HG02970 (cell line): ENCODE data around the gene ZBTB40.

Experiments
- ATAC-seq: cut with Tn5 transposase; IDR thresholded peaks from one replicate; pipeline ENCODE4 v1.9.1; 2021; ENCODE audit warnings: mild to moderate bottlenecking, moderate library complexity, moderate number of reproducible peaks; ENCODE audit not compliant: unreplicated experiment, low FRiP score

Gene ZBTB40

DNA sequence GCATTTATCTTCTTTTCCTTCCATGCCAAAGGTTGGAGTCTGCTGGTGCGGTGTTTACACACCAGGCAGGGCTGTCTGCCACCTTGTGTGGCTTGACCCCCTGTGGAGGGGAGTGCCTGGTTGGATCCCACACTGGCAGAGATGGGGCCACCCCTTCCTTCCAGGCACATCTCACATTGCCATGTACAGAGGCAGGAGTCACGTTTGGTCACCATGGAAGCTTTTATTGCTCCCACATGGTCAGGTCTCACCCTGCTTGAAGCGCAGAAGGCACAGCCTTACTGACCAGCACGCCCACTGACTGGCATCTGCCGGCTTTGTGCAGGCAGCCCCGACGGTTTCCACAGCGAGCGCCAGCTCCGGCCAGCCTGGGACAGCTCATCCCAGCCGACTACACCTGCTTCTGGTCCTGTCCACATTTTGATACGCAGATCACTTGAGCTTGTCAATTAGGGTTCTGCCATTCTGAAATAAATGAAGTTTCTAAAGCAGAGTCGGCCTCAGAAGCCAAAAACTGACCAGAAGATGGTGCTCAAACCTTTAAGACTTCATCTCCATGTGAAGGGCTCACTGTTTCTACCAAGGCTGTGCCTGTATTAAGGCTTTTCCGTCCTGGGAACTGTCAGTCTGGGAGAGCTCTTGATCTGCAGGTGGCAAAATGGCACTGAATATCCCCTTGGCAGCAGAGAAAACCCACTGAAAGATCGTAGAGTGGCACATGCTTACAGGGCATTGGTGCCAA, 76.1 kb downstream of the ZBTB40 start:
- ATAC-seq = no peak

DNA sequence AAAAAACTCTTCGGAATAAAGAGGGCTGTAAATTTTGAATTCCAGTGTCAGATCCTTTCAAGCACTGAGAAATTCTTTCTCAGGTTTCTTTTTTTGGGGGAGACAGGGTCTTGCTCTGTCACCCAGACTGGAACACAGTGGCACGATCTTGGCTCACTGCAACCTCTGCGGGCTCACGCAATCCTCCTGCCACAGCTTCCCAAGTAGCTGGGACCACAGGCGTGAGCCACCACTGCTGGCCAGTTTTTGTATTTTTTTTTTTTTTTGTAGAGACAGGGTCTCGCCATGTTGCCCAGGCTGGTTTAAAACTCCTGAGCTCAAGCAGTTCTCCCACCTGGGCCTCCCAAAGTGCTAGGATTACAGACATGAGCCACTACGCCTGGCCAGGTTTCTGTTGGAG, 76.8 kb downstream of the ZBTB40 start:
- no peak for ATAC-seq

DNA sequence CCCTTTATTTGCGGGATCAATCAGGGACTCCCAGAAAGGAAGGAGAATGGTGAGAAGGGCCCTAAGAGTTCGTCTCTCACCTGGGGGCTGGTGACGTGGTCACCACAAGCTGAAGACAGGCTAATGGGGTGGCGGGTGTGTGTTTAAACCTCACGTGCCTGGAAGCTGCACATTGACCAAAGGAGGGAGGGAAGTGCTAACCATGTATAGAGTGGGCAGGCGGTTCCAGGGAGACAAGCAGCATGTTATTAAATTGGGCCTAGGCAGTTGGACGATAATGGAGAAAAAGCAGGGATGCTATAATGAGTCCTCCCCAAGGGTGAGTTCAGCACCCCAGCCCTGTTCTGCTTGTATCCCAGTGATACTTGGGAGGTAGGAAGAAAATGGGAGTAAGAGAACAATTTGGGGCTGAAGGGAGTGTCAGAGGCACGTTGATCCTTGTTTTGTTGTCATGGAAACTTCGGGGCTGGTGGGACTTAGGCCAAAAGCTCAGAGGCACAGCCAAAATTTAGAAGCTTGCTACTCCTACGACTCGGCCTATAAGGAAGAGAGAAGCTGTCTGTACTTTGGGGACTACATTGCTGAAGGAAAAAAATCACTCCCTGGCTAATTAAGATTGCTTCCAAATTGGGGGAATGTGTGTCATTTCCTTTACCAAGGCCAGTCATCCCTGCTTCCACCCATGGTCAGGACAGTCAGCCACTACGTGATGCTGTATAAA, 78.4 kb downstream of the ZBTB40 start:
- ATAC-seq = no peak

DNA sequence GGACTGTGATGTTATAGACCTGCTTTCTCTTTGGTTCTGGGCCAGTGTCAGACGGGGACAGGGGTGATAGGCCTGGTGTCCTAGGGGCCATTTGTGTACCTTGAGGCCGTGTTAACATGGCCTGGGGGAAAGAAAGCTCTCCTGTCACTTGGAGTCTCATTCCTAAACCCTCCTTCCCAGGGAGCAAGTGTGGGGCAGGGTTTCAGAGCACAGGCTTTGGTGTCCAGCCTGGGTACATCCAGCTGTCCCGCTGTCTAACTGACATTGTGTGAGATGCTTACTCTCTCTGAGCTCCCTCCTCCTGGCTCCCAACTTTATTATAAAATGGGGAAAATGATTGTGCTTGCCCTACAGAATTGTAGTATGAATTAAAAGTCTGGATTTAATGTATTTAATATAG, 79.1 kb downstream of the ZBTB40 start:
- ATAC-seq = no peak

DNA sequence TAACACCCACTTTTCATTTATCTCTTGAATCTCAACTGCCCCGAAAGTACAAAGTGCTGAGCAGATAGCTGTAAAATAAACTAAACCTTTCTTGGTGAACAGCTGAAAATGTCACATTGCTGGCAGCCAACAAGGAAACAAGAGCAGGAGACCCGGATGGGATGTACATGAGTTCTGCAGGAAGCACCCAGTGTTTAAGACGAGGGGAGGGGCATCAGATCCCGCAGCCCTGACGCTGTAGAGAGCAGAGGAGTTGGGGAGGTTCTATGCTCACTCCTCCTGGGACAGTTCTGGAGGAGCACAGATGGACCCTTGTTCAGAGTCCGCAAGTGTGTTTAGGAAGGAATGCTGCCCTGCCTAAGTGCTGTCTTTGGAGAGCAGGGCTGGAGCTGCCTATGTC, 79.6 kb downstream of the ZBTB40 start:
- no peak for ATAC-seq

DNA sequence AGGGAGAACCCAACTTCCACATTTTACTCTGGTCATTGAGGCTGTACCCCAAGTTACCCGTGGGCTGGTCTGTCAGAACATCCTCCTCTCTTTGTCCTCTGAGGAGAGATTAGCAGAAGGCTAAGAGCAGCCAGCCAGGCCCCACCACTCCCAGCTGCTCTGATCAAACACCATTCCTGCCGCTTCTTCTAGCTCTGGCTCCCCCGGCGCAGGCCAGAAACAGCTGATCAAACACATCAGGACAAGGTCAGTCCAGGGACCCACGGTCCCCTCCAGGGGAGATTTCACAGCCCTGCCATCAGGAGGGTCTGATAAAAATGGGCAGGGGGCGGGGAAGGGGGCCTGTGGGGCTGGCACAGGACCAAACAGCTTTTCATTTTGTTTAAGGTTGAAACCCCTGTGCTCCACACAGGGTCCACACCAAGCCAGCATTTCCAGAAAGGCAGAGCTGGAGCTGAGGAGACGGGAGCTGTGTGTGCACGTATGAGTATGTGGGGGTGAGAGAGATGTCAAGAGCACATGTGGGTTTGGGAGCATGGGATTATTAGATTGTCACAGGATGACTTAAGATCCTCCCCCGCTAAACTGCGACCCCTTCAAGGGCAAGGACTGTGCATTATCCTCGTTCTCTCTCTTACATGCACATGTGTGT, 81.7 kb downstream of the ZBTB40 start:
- ATAC-seq = no peak

DNA sequence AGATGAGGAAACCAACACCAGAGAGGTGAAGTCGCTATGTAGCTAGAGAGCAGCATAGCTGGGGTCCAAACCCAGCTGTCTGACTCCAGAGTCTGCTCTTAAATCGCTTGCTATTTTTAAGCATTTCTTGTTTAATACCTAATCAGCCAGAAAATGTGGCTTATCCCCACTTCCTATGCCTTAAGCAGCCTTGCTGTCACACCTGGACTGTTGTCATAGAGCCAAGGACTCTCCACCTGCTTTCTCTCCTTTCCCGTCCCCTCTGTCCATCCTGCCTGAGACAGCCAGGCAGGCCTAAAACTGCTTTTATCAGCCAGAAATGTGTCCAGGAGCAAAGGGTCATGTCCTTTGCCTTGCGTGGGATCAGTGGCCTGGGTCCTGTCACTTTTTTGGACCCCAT, 83.3 kb downstream of the ZBTB40 start:
- ATAC-seq = no peak

DNA sequence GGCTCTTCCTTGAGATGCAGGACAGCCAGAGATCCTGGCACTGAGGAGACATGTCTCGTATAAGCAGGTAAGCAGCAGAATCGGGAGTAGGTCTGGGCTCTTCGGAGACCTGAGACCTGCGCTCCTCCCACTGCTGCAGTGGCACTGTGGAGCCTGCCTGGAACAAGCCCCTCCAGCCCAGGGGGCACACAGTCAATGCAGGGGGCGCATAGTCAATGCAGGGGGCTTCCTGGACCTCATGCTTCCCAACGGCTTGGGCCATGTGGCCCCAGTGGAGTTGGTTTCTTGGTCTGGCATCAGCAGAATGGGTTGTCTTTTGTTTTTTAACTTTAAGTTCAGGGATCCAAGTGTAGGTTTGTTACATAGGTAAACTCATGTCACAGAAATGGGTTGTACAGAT, 83.7 kb downstream of the ZBTB40 start:
- no peak for ATAC-seq

DNA sequence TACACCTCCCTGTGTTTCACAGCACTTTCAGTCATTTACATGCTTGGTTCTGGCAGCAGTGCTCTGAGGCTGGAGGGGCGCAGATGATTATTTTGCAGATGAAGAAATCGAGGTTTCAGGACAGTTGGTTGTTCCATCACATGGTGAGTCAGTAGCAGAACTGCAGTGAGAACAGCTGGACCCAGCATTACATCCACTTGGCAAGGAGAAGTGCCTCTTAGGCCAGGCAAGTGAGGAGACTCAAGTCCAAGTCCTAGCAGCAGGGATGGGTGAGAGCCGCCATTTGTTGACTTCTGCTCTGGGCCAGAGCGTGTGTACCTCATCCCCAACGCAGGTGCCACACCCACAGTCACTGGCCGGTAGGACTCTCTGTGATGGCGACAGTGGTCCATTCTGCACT, 84.9 kb downstream of the ZBTB40 start:
- no peak for ATAC-seq

DNA sequence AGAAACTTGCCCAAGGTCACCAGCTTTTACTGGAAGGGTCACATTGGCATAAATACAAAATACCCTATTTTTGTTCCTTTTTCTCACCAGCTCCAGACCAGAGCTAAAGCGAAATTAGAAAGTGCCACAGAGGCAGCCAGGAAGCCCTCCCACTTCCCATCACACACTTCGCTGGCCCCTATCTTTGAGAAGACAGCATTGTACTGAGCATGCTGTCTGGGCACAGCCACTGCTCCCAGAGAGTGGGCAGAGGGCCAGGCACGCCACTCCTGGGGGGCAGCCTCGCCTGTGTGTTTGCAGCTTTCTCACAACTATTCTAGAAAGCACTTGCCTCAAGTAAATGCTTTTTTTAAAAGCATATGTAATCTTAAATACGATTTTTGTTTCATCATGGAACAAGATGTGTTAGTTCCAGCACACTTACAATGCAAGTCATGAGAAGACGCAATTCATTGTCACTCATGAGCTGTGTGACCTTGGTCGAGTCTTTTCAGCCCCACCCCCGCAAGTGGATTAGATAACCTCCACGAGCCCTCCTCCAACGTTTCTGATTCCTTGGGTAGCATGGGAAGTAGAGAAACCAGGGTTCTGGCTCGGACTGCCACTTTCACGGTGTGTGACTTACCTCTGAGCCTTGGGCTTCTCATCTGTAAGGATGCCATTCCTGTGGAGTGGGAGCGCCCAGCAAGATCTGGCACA, 85.9 kb downstream of the ZBTB40 start:
- no peak for ATAC-seq

DNA sequence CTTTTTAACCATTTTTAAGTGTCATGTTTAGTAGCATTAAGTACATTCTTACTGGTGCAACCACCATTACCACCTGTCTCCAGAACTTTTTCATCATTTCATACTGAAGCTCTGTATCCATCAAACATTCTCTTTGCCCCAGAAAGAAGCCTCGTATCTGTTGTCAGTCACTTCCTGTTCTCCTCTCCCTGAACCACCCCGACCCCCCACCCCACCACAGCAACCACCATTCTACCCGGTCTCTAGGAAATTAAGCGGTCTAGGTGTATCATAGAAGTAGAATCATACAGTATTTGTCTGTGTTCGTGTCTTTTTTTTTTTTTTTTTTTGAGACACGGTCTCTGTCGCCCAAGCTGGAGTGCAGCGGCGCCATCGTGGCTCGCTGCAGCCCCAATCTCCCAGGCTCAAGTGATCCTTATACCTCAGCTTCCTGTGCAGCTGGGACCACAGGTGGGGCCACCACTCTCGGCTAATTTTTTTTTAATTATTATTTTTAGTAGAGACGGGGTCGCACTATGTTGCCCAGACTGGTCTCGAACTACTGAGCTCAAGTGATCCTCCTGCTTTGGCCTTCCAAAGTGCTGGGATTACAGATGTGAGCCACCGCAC, 88.0 kb downstream of the ZBTB40 start:
- no peak for ATAC-seq

DNA sequence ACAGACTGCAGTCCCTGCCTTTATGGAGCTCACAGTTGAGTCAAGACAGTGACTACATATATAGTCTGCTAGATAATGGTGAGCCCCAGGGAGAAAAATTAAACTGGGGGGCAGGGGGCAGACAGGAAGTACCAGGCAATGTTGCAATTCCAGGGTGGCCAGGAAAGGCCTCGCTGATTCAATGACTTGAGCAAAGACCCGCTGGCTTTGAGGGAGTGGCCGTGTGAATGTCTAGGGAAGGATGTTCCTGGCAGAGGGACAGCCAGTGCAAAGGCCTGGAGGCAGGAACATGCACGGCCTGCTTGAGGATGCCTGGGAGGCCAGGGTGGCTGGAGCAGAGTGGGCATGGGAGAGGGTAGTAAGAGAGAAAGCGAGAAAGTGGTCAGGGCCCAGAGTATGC, 88.7 kb downstream of the ZBTB40 start:
- no peak for ATAC-seq

DNA sequence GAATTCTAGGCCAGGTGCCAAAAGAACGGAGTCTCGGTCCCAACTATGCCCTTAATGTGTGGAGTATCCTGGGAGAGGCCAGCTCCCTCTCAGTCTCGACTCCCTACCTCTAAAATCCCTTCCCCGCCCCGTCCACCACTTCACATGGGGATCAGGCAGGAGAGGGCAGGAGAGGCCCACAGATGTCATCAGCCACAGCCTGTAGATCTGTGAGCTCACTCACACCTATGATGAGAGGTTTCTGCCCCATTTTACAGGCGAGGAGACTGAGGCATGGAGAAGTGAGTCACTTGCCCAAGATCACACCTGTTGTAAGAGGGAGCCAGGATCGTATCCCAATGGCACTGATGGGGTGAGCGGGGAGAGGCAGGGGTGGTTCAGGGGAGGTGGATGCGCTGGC, 91.2 kb downstream of the ZBTB40 start:
- ATAC-seq = no peak

DNA sequence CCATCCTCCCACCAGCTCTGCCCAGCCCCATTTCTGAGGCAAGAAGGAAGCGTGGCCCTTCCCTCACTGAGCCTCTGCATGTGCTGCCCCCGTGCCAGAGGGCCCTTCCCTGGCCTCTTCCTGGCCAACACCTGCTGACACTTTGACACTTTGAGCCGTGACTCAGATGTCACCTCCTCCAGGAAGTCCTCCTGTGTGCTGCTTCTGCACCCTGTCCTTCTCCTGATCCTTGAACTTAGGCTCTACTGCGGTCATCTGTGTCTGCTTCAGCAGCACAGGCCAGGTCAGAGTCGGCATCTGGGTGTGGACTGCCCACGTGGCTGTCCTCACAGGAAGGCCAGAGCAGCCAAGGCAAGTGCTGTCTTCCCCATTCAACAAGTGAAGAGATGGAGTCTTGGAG, 92.0 kb downstream of the ZBTB40 start:
- ATAC-seq = no peak

DNA sequence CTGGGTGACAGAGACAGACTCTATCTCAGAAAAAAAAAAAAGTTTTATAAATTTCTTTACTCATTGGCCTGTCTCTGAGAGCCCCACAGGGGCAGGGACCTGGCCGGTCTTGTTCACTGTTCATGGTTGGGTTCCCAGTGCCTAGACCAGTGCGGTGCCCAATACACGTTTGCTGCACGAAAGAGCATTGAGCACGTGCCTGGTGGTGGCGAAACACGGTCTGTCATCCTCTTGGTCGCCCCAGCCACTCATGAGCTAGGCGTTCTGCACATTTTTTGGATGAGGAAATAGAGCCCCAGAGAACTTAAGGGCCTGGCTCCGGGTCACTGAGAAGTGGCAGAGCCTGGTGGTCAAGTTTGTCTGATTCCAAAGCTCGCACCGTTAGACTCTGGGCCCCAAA, 93.0 kb downstream of the ZBTB40 start:
- ATAC-seq = no peak

DNA sequence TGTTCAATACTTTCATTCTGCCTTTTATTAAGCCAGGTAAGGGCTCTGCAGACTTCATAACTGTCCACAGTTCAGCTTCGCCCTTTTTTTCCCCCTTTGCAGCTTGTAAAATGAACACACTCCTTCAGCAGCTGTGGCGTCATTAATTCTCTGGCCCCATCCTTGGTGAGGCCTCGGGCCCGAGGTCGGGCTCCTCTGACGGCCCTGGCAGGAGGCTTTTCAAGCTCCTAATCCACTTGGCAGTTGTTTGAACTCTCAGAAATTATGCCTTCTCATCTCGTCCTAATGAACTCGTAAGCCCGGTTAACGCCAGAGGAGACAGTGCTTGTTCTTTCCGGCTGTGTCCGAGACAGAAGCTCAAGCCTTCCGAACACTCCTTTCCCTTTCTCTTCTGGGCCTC, 93.5 kb downstream of the ZBTB40 start:
- ATAC-seq = no peak

DNA sequence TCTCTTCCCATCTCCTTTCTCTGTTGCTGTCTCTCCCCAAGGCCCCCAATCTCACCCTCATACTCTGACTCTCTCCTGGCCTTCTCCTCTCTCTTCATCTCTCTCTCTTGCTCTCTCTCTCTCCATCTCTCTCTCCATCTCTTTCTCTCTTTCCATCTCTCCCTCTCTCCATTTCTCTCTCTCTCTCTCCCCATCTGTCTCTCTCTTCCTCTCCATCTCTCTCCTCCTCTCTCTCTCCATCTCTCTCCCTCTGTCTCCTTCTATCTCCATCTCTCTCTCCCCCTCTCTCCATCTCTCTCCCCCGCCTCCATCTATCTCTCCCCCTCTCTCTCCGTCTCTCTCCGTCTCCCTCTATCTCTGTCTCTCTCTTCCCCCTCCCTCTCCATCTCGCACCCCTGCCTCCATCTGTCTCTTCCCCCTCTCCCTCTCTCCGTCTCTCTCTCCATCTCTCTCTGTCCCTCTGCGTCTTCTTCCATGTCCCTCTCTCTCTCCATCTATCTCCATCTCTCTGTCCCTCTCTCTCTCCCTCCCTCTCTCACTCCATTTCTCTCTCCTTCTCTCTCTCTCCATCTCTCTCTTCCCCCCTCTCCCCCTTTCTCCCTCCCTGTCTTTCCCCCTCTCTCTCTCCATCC, 95.7 kb downstream of the ZBTB40 start:
- no peak for ATAC-seq

DNA sequence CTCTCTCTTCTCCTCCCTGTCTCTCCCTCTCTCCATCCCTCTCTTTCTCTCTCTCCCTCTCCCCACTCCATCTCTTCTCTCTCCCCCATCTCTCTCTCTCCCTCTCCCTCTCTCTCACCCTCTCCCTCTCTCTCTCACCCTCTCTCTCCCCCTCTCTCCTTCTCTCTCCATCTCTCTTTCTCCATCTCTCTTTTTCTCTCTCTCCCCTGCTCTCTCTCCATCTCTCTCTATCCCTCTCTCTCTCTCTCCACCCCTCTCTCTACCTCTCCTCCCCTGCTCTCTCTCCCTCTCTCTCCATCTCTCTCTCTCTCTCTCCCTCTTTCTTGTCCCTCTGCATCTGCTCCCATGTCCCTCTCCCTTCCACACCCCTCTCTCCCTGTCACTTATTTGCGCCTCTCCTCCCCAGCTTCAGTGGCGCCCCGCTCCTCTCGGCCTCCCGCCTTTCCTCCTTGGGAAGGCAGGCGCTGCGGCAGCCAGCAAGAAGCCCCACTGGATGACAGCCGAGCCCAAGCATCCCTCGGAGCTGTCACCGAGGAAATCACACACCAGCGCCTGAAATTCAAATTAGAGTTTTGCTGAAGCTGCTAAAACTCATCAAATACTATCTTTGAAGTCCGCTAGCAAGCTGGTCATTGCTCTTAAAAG, 96.3 kb downstream of the ZBTB40 start:
- no peak for ATAC-seq

DNA sequence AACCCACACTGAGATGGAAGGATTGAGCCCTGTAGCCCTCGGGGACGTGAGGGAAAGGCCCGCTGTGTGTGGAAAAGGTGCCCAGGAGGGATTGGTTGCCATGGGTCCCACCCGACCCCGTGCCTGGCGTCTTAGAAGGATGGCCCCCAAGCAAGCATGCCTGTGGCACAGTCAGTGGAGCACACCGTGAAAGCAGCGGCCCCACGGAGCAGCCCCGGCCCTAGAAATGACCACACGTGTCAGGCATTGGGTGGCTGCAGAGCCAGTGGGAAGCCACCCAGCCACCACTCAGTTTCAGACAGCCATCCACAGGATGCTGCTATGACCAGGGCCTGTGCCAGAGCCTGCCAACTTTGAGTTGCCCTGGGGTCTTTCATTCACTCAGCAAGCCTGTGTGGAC, 98.4 kb downstream of the ZBTB40 start:
- no peak for ATAC-seq

DNA sequence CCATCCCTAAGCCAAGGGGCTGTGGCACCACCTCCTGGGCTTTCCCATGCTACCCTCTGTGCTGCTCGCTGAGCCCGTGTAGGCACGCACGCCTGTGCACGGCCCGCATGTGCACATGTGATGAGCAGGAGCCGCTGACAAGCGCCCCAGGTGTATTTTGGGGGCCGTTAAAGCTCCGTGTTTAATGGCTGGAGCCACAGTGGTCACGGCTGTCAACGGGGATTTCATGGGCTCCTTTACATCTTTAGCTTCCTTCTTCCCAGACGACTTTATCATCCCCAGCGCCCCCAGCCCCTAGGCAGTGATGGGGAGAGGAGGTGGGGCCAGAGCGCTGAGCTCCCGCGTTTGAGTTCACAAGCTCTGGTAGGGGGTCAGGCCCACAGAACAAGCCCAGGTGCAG, 99.9 kb downstream of the ZBTB40 start:
- no peak for ATAC-seq
